B cell (primary cell): Measurements from ENCODE around the gene TMSB15C.

Experiments
- CTCF ChIP-seq: fragments of 200-600 bp; IDR thresholded peaks from one replicate; pipeline ENCODE4 v1.8.0; 2022; ENCODE audit warnings: antibody characterized with exemption, mild to moderate bottlenecking
- EZH2 ChIP-seq: IDR thresholded peaks from 2 replicates; pipeline ENCODE4 v1.6.1; 2012; ENCODE audit warnings: borderline replicate concordance, low read depth, mild to moderate bottlenecking, moderate library complexity, low read length; ENCODE audit not compliant: insufficient read depth, poor library complexity, severe bottlenecking

- TF ChIP-seq EZH2, result no peak
- no peak for TF ChIP-seq CTCF
Measured at GRCh38 chrX:104098919-104099318, 22.9 kb upstream of the TMSB15C start.
